Eye (tissue), 1 donor: Measurements from ENCODE around the gene USP44.
"Not testable (repeated sequence)": the region's sequence is repeated elsewhere in the genome, so short reads cannot be mapped to it uniquely, and the experiment has no call there.

Experiments
- DNase-seq: peaks from one replicate; pipeline ENCODE4 v3.0.0-alpha.2; 2015

USP44 gene

DNA sequence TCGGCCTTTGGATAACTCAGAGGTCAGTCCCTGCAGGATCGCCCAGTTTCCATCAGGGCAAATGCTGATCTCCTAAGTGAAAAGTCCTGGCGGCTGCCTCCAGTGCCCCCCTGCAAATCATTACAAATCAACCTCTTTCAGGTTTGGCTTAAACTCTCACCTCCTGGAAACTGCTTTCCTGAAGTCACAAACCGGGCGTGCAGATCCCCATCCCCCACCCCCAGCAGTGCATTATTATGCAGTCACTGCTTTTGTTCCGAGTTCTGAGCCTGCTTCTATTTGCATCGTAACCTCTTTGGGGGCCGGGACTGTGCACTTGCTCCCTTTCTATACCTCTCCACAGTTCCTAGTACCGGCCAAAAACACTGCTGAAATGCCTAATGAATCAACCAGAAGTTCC lies at the start of gene USP44:
TSS of gene USP44 (minus strand) at position 172 of the 400 bp plus-strand sequence. CDS start 17,220 bp downstream, outside the sequence.
- no peak for DNase-seq

DNA sequence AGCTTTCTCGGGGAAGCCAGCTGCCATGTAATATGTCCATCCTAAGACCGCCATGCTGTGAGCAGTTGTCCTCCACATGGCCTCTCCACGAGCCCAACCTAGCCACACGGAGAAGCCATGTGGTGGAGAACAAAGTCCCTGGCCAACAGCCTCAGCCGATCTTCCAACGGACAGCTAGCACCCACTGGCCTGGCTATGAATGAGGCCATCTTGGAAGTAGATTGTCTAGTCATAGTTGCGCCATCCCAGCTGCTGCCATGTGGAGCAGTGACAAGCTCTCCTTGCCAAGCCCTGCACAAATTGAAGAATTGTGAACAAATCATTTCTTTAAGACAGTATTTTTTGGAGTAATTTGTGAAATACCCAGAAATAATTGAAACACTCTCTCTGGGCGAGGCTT lies 49.3 kb upstream of the USP44 start:
- DNase-seq = no peak

DNA sequence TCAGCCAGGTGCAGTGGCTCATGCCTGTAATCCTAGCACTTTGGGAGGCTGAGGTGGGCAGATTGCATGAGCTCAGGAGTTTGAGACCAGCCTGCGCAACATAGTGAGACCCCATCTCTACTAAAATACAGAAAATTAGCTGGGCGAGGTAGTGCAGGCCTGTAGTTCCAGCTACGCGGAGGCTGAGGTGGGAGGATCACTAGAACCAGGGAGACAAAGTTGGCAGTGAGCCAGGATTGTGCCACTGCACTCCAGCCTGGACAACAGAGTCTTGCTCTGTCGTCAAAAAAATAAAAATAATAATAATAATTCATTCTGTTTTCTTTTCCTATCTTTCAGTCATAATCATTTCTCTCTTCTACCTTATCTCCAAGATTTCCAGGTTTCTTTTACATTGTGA lies 48.6 kb upstream of the USP44 start:
- no peak for DNase-seq

DNA sequence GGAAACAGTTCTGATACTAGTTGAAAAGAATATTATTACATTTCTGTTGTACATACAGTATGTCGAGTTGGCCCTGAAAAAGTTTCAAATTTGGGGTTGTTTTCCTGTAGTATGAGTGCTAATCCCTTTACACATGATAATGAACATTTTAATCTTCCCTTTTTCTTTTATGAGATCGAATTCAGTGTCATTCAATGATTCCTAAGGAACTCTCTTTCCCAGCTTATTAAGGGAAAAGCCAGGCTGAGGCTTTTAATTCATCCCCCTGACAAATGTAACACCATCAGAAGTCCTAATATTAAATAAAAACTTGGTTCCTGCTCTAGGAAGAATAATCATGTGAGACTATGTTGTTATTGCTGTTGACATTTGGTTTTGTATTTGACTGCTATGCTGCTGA lies 42.9 kb upstream of the USP44 start:
- no peak for DNase-seq

DNA sequence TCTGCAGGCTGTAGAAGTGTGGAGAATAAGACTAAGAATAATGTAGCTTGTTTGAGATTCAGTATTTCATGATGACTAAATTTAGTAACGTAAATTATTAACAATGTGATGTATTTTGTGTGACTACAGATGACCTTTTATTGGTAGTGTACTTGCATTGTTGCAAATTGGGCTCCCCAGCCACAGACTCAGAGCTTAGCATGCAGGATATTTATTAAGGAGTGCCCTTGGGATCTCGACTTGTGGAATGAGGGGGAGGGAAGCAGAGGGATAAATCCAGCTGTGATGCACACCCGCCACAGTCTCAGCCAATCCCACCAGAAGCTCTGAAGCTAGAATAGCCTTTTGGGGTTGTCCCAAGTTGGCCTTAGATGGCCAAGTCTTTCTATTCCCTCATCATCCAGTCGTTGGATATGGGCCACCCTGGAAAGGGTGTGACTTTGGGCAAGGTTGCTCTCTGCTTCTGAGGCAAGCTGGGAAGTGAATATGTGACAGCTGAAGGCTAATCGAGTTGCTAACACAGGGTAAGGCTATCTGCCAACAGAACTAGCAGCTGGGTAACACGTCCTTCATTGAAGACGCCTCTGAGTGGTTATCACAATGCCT lies 42.1 kb upstream of the USP44 start:
- no peak for DNase-seq

DNA sequence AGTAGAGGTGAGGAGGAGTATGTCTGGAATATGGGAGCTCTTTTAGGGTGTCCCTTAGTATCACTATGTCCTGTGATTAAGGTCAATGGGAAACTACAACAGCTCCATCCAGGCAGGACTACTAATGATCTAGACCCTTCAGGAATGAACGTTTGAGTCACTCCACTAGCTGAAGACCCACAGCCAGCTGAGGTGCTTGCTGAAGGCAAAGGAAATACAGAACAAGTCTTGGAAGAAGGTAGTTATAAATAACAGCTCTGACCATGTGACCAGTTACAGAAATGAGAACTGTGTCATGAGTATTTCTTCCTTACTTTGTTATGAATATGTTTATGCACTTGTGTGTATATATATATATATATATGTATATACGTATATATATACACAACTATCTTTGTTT lies 40.5 kb upstream of the USP44 start:
- DNase-seq = no peak

DNA sequence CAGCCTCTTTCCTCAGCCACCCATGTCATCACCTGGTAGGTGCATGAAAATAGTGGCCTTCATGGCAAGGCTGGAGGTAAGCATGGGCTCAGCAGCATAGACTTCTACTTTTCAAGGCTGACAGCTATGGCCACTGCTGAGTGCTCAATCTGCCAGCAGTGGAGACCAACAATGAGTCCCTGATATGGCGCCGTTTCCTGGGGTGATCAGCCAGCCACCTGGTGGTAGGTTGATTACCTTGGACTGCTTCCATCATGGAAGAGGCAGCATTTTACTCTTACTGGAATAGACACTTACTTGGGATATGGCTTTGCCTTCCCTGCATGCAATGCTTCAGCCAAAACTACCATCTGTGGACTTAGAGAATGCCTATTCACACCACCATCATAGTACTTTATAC lies 39.5 kb upstream of the USP44 start:
- no peak for DNase-seq

DNA sequence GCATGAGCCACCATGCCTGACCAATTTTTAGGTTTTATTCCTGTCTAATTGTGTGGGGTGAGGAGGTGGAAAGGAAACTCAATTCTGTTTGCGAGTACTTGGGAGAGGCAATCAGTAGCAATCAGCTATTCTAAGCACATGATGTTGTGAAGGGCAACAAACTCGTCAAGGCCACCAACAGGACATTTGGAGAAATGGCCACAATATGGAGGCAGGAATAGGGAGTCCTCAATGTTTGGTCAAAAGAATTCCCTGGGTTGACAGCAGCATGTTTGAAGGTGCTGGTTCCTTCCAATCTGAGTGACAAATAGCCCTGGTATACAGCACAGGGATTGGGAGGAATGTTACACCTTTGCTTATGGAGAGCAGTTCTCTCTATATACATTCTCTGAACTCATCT lies 32.7 kb upstream of the USP44 start:
- no peak for DNase-seq

DNA sequence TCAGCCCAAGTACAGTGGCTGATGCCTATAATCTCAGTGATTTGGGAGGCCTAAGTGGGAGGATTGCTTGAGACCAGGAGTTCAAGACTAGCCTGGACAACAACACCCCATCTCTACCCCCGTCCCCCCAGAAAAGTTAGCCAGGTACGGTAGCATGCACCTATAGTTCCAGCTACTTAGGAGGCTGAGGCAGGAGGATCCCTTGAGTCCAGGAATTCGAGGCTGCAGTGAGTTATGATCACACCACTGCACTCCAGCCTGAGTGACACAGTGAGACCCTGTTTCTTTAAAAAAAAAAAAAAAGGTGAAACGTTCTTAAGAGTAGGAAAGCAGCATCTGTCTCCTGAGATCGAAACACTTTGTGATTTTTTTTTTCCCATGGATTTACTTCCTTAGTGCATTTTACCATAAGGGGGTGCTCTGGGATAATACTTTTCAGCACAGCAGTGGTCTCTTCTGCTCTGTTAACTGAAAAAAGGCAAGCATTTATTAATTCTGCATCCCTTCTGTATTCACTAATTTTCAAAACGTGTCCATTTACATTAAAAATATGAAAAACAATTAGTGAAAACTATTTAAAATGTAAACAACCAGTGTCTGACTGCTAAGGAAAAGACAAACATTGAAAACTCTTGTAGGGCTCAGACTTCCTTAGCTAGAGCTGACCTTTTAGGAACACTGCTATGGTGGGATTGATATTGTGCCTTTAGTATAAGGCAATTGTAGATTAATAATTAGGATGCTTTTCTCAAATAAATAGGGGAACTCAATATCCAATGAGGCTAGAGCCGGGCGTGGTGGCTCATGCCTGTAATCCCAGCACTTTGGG lies 31.2 kb upstream of the USP44 start:
- DNase-seq = peak; percentile 63

DNA sequence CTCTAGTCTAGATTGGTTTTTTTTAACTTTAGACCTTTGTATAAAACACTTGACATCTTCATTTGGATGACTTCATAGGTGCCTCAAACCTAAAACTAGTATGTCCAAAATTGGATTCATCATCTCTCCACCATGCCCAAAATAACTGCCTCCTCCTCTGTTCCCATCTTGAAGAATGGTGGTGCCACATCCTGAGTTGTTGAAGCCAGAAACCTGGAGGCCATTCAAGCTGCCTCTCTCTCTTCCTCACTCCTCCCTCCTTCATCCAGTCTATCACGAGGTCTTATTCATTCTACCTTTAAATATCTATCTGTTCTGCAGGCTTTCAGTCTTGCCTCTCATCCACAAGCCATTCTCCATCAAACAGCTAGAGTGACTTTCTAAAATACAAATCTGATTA lies 26.5 kb upstream of the USP44 start:
- DNase-seq = no peak

DNA sequence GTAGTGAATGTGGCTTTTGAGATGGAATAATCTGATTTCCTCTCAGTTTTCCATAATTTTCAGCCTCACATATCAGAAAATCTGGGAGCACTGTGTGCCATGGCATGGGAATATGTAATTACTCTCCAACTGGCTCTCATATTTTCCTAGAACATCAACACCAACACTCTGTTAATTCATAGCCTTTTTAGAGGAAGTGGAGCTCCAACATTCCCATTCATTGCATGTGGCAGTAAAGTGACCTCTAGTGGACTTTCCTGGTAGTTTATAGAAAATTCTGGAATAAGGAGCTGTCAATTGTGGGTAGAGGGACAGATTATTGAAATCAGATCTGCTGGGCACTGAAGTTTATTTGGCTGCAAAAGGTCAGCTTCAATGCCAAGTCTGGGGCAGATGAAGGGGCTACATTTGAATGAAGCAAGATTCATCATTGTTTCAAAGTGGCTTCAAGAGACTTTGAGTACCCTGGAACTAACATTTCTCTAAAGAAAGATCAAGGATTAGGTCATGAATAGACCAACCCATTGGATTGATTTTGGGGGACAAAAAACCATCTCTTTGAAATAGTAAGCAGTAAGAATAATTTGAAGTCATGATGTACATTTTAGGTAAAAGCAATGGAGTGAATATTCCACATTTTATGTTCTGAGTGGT lies 23.6 kb upstream of the USP44 start:
- DNase-seq = peak; percentile 75

DNA sequence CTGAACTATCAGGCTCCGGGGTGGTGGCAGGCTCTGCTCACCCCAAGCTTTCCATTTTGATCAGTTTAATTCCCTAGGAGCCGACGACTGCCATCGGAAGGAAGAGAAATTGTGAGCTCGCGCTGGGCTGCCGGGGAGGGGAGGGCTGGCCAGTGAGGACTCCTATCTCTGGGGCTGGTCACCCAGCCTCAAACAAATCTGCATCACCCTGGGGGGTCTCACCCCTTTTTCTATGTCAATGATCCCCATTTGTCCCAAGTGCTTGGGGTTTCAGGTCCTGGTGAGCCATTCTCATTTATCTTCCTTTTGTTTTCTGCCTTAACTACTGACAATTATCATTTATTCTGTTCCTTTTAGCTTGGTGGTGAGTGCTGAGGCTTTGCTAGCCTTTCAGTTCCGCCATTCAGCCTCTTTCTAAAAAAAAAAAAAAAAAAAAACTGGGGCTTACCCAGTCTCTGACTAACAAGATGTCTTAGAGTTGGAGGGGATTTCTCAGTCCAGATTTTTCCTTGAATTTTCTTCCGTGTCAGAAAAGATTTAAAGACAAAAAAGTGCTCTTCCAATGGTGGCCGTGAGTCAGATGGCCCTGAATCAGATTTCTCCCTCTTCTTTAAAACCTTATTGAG lies 22.8 kb upstream of the USP44 start:
- no peak for DNase-seq

DNA sequence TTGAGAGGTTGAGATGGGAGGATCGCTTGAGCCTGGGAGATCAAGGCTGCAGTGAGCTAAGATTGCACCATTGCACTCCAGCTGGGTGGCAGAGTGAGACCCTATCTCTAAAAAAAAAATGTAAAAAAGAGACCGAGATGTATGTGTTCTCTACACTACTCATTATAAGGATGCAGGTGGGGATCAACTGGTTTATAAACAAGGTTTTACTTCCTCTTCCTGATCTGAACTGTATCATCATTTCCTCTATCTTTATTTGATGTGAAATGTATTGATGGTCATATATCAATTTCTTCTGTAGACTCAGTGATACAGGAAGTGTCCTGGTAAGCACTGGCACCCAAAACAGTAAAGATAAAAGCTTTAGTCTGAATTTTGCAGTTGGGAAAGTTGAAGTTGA lies 20.1 kb upstream of the USP44 start:
- no peak for DNase-seq

DNA sequence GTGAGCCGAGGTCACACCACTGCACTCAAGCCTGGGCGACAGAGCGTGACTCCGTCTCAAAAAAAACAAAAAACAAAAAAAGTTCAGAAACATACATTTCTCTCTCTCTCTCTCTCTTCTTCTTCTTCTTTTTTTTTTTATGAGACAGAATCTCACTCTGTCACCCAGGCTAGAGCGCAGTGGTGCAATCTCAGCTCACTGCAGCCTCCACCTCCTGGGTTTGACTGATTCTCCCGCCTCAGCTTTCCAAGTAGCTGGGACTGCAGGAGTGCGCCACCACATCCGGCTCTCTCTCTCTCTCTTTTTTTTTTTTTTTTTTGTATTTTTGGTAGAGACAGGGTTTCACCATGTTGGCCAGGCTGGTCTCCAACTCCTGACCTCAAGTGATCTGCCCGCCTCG lies 16.8 kb upstream of the USP44 start:
- not testable (repeated sequence) for DNase-seq

DNA sequence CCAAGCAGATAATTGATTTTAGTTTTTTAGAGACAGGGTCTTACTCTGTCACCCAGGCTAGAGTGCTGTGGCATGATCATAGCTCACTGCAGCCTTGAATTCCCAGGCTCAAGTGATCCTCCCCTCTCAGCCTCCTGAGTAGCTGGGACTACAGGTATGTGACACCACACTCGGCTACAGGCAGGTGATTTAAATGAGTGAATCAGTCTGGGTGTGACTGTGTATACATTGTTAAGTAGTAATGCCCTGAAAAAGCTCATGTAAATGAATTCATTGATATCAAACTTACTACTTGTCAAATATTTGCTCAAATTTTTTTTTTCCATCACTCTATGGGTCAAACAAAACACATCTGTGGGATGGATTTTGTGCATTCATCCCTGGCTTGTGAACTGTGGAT lies 6.3 kb upstream of the USP44 start:
- DNase-seq = no peak

DNA sequence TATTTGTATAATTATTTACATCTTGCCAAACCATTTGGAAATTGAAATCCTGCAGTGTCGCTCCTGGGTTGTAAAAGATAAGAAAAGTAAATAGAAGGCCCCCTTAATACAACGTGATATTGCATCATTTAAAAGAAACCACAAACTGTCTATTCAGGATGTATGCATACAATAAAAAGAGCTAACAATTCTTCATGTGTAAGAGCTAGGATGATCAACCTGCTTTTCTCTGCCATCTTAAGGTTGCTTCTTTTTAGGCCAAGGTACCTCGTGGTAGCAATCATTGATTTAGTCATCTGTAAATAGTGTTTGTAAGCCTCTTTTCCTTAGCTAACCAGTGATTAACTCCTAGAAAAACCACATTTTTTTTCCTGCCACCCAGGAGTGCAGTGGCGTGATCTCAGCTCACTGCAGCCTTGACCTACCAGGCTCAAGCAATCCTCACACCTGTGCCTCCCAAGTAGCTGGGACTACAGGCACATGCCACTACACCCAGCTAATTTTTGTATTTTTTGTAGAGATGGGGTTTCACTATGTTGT lies 3.3 kb upstream of the USP44 start:
- no peak for DNase-seq

DNA sequence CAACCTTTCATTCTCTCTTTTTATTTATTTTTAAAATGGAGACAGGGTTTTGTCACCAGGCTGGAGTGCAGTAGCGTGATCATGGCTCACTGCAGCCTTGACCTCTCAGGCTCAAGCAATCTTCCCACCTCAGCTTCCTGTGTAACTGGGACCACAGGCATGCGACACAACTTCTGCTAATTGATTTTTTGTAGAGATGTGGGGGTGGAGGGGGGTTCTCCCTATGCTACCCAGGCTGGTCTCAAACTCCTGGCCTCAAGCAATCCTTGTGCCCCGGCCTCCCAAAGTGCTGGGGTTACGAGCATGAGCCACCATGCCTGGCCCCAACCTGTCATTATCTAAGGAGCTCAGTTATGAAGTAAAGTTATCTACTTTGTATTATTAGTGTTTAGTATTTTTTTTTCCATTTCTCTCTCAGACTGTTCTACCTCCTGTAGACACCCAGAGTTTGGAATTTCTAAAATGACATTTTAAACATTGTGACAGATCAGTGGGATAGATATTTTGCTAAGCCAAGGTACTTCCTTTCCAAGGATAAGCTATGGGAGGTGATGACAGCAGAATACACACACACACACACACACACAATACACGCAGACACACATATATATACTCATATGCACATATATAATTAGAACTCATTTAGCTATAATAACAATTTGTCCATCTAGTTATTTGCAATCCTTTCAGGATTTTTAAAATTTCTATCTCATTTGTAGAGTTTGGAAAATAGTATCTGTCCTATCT lies 2.1 kb upstream of the USP44 start:
- DNase-seq = no peak

DNA sequence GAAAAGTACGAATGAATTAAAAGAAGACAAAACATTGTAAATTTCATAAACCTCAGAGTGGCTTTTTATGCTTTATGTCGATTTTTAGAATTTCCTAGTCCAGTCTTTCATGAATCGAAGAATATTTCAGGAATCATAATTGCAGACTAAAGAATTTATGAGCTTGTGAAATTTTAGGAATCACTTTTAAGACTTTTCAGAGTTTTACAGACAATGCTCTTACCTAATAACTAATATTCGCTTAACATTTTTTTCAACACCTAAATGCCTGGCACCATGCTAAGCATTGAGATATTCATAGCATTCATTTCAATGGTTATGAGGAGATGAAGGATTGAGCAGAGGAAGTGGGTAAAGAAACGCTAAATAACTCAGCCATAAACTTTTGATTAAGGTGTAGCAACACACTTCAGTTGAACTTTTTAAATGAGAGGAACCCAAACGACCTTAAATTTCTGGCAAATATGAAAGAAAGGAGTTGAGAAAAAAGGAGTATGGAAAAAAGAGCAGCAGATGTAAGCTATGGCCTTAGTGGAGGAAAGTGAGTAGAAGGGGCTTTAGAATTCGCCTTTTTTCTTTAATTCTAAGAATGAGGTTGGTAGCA lies 739 bp upstream of the USP44 start:
- DNase-seq = no peak

DNA sequence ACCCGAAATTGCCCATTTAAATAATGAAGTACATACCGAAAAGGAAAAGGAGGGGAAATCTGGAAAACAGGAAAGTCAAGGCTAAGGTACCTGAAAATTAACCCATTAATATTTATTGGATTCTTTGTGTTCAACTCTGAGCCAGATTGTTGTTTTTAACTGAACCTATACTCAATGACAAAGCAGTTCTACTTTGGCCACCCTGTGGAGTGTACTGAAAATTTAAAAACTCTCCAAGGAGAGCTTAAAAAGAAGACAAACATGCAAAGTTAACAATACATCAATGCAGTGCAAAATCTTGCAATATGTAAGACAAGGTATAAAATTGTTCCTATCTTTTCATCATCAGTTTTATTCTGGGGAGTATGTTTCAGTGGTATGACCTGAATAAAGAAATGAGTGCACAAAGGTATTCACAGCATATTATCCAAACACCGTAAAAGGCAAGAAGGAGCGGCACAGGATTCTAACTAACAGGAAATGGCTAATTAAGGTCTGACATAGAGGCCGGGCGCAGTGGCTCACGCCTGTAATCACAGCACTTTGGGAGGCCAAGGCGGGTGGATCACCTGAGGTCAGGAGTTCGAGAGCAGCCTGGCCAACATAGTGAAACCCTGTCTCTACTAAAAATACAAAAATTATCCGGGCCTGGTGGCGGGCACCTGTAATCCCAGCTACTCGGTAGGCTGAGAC lies 1.7 kb downstream of the USP44 start:
- DNase-seq = no peak

DNA sequence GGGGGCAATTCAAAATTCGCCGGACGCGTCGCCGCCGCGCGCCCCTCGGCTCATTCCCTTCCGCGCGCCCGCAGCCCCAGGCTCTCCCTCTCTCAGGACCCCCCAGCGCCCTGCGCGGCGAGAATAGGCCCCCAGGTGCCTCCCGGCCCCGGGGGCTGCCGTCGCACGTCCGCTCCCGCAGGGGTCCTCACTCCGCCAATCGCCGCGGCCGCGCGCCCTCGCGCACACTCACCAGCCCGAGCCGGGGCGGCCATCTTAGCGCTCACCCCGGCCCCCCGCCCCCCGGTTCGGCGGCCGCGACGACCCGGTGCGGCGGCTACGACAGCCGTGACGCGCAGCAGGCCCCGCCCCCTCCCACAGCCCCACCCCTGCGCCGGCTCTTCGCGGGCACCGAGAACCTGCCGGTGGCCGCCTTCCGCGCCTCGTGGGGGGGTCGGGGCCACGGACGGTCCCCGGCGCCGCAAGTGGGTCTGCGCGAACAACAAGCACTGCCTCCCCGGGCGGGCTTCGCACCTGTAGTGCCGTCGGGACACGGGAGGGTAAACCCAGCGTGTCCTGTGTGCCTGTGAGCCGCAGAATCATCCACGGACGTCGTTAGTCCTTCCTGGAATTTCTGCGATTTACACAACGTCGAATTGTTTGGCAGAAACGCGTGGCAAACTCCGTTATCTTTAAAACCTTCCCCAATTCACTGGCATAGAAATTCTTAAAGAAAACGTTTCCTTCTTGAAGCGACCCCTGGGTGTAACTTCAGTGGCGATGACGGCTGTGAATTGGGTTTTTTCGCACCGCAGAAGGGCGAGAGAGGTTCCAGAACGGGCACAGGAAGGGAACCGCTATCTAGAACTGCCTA lies 2.5 kb downstream of the USP44 start:
- peak; percentile 72 for DNase-seq
